Karpas-422 (cell line): ENCODE data around the gene NSF. TPM values are rescaled to one million over a fixed set of nuclear protein-coding genes. Genes with fewer than 3 reads are reported as not detected.
"Not testable (repeated sequence)": the region's sequence is repeated elsewhere in the genome, so short reads cannot be mapped to it uniquely, and the experiment has no call there.

Experiments used
- DNase-seq: peaks from one replicate; pipeline ENCODE4 v3.0.0-alpha.2; 2015
- H2AFZ ChIP-seq: fragments of 200-600 bp; sonication (generic); 2 replicates; pipeline ENCODE4 v1.6.1; 2014; ENCODE audit warnings: antibody characterized with exemption, low read length, mixed read lengths
- H3K27ac ChIP-seq: fragments of 200-600 bp; sonication (generic); 2 replicates; pipeline ENCODE4 v1.5.1; 2014; ENCODE audit warnings: mild to moderate bottlenecking, low read length, moderate library complexity
- H3K27me3 ChIP-seq: fragments of 200-600 bp; sonication (generic); 2 replicates; pipeline ENCODE4 v1.6.1; 2014; ENCODE audit warnings: low read length, mixed read lengths
- H3K36me3 ChIP-seq: fragments of 200-600 bp; sonication (generic); 2 replicates; pipeline ENCODE4 v1.6.1; 2014; ENCODE audit warnings: low read length, mixed read lengths; ENCODE audit not compliant: insufficient read depth
- H3K4me1 ChIP-seq: fragments of 200-600 bp; sonication (generic); 2 replicates; pipeline ENCODE4 v1.6.1; 2014; ENCODE audit warnings: mild to moderate bottlenecking, low read length, mixed read lengths
- H3K4me2 ChIP-seq: fragments of 200-600 bp; sonication (generic); 2 replicates; pipeline ENCODE4 v1.6.1; 2014; ENCODE audit warnings: low read length, low read depth, mild to moderate bottlenecking; ENCODE audit not compliant: poor library complexity, severe bottlenecking
- H3K4me3 ChIP-seq: fragments of 200-600 bp; sonication (generic); 2 replicates; pipeline ENCODE4 v1.5.1; 2014; ENCODE audit warnings: mild to moderate bottlenecking, antibody characterized with exemption, low read length, mixed read lengths
- H3K79me2 ChIP-seq: fragments of 200-600 bp; sonication (generic); 2 replicates; pipeline ENCODE4 v1.6.1; 2014; ENCODE audit warnings: mild to moderate bottlenecking, low read length, mixed read lengths
- H3K9ac ChIP-seq: fragments of 200-600 bp; sonication (generic); 2 replicates; pipeline ENCODE4 v1.6.0; 2014; ENCODE audit warnings: low read length
- H3K9me2 ChIP-seq: fragments of 200-600 bp; sonication (generic), shearing (Covaris generic); replicated peaks from 2 replicates; pipeline ENCODE4 v1.6.0; 2014; ENCODE audit warnings: mild to moderate bottlenecking, low read length, moderate library complexity; ENCODE audit not compliant: insufficient read depth
- H3K9me3 ChIP-seq: fragments of 300-700, 200-600 bp; sonication (generic); 2 replicates; pipeline ENCODE4 v1.6.1; 2014; ENCODE audit warnings: low read length, mixed read lengths
- H4K20me1 ChIP-seq: fragments of 200-600 bp; sonication (generic); 2 replicates; pipeline ENCODE4 v1.6.1; 2014; ENCODE audit warnings: mild to moderate bottlenecking, antibody characterized with exemption, low read length, low read depth; ENCODE audit not compliant: insufficient read depth
- total RNA-seq: library from RNA; depleted of rRNA; stranded (reverse); fragments of >200 nt; shearing (Covaris generic); gene quantifications from 2 replicates; pipeline ENCODE4 v1.2.3, GENCODE V29; 2014; ENCODE audit warnings: low replicate concordance

The NSF gene
- total RNA-seq, 1 experiment from 2014 or later: 31.8 TPM

DNA sequence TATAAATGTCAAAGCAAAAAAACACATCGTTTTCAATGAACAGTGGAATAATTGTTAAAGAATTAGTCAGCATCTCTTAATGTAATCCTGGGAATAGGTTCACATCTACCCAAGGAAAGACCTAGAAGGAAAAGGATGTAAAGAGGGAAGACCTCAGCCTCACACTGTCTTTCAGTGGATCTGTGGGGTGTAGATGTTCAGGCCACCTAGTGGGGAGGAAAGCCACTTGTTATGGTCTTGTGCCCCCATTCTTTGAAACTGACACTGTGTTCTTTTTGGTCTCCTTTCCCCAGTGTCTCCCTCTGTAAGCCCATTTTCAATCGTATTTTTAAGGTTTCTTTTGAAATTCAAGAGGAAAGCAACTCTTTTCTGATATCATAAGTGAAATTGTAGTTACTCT, 56.8 kb downstream of the NSF start:
- not testable (repeated sequence) for H3K4me3 ChIP-seq, H3K9me3 ChIP-seq, H3K27me3 ChIP-seq, DNase-seq, H3K9ac ChIP-seq, H3K4me2 ChIP-seq, H4K20me1 ChIP-seq, H2AFZ ChIP-seq, H3K9me2 ChIP-seq, H3K27ac ChIP-seq, H3K36me3 ChIP-seq, H3K79me2 ChIP-seq, H3K4me1 ChIP-seq

DNA sequence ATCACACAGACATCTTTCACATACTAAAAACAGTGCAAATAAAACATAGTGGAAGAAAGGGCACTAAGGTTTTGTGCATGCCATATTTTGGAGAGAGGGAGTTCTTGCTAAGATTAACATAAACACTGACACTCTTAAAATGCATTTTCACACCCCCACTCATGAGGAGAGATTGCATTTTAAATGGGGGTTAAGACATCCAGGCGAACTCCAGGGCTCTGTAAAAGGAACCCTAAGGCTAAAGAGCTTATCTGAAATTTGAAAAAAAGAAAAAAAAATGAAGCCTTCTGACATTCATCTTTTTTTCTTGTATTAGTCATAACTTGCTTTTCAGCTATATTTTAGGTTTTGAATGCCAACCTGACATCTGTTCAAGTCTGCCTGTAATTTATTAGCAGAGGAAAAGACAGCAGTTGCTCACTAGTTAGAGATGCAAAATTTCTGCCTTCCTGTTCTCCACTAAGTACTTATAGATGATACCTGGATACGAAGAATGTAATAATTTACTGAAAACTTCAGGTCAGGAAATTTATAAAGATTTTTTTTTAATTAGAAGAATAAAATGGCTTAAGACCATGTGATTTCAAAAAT, 57.3 kb downstream of the NSF start:
- not testable (repeated sequence) for H3K4me3 ChIP-seq, H3K9ac ChIP-seq, H4K20me1 ChIP-seq, H2AFZ ChIP-seq, H3K36me3 ChIP-seq, H3K27ac ChIP-seq, H3K4me2 ChIP-seq, H3K4me1 ChIP-seq, H3K9me3 ChIP-seq, H3K9me2 ChIP-seq, DNase-seq, H3K79me2 ChIP-seq, H3K27me3 ChIP-seq

DNA sequence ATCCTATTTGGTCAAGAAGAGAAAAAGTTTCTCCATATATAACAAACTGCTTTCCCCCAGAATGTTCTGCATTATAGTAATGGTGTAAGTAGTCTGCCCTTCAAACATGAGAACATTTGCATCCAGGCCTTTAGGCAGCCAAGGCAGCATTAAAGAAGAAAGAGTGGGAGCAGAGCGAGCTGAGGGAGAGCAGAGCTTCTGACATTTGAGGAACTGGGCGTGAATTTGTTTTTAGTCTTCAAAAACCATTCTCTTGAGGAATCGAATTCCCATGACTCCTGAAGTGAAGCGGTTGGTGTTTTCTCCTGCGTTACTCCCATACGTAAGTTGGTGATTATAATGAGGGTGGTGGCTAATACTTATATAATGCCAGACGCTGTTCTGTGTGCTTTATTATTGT, 58.8 kb downstream of the NSF start:
- H3K4me2 ChIP-seq, H3K9ac ChIP-seq, H3K27ac ChIP-seq, H3K9me3 ChIP-seq, H3K4me3 ChIP-seq, H4K20me1 ChIP-seq, H3K9me2 ChIP-seq, H2AFZ ChIP-seq, H3K79me2 ChIP-seq, DNase-seq, H3K4me1 ChIP-seq, H3K36me3 ChIP-seq, H3K27me3 ChIP-seq: not testable (repeated sequence)

DNA sequence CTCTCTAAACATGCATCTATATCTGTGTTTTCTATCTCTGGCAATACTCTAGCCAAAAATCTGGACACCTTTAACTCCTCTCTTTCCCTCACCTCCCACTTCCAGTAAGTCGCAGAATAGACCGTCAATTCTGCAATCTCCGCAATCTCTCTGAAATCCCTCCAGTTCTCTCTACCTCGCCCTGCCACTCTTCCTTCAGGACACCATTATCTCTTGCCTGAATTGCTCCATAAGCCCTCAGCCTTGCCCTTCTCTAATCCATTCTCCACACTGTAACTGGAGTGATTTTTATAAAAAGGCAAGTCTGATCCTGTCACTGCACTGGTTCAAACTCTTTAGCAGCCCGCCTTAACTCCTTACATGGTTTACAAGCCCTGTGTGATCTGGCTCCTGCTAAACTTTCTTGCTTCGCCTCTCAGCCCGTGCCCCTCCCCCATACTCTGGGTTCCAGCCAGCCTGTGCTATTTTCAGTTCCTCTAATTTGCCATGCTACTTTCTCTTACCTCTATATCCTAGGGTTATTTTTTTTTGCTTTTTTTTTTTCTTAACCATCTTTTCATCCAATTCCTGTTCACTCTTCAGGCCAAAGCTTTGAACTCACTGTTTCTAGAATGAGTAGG, 61.7 kb downstream of the NSF start:
- H3K4me1 ChIP-seq, H3K27ac ChIP-seq, H3K36me3 ChIP-seq, H3K9ac ChIP-seq, H2AFZ ChIP-seq, H3K4me2 ChIP-seq, DNase-seq, H3K27me3 ChIP-seq, H3K9me3 ChIP-seq, H3K4me3 ChIP-seq, H4K20me1 ChIP-seq, H3K79me2 ChIP-seq, H3K9me2 ChIP-seq: not testable (repeated sequence)

DNA sequence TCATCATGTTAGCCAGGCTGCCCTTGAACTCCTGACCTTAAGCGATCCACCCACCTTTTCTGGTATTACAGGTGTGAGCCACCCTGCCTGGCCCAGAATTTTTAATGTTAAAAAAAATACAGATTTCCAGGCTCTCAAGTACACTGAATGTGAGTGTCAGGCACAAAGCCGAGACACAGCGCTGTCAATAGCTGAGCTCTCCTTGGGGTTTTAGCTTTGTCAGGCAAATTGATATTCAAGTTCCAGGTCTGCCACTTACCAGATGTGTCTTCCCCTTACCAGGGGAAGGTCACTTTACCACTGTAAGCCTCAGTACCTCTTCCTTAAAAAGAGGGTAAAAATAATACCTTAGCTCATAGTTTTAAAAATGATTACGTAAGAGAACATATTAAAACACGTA, 67.8 kb downstream of the NSF start:
- H3K4me1 ChIP-seq, H3K4me2 ChIP-seq, DNase-seq, H3K36me3 ChIP-seq, H3K79me2 ChIP-seq, H3K27me3 ChIP-seq, H3K9me3 ChIP-seq, H3K4me3 ChIP-seq, H3K27ac ChIP-seq, H3K9ac ChIP-seq, H4K20me1 ChIP-seq, H2AFZ ChIP-seq, H3K9me2 ChIP-seq: not testable (repeated sequence)

DNA sequence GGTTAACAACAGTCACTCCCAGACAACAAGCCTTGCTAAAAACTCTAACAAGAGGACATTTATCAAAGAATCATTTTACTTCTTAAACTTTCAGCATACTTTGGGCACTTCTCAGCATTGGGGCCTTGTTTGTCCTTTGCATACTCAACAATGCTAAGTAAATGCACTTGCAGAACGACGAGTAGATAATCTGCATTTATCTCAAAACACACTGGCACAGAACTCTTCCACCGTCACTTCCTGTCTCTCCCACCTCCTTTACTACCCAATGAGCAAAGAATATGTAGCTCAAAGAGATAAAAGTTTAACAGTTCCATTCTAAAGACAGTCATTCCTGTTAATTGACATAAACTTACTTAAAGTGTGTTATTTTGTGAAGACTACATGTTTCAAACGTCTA, 69.2 kb downstream of the NSF start:
- not testable (repeated sequence) for H3K27ac ChIP-seq, H3K36me3 ChIP-seq, H2AFZ ChIP-seq, H3K79me2 ChIP-seq, H3K4me3 ChIP-seq, H4K20me1 ChIP-seq, DNase-seq, H3K4me2 ChIP-seq, H3K9ac ChIP-seq, H3K4me1 ChIP-seq, H3K9me3 ChIP-seq, H3K27me3 ChIP-seq, H3K9me2 ChIP-seq

DNA sequence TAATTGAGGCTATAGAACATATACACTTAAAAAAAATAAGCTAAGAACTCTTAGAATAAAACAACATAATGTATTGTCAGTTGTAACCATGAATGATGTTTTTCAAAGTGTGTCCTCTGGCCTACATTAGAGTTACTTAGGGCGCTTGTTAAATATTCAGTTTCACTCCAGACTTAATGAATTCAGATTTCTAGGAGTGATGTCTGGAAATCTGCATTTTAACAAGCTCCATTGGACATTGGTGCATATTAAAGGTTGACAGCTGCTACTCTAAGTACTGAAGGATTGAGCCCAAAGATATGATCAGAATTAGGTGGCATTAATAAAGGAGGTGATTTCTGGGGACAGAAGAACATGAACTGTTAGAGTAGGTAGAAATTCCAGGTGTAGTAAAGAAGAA, 72.7 kb downstream of the NSF start:
- not testable (repeated sequence) for H4K20me1 ChIP-seq, H3K27ac ChIP-seq, H3K36me3 ChIP-seq, H2AFZ ChIP-seq, H3K27me3 ChIP-seq, H3K9me2 ChIP-seq, H3K9me3 ChIP-seq, DNase-seq, H3K9ac ChIP-seq, H3K4me3 ChIP-seq, H3K4me2 ChIP-seq, H3K4me1 ChIP-seq, H3K79me2 ChIP-seq

DNA sequence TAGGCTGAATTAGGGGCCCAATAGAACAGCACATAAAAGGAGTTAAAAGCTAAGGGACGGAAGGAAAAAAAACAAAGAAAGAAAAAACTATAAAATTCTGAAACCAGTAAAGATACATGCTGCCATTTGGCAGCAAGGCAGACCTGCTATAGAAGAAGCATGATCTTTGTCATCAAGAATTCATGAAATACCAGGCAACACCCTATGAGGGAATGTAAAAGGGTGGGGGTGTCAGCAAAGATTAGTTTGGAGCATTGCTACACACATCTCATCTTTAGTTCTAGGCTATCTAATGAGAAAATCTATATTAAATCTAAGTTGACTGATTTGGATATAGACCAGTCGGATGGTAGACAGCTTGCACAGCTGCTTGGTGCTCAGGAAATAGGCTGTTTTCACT, 73.1 kb downstream of the NSF start:
- H3K79me2 ChIP-seq, H3K27ac ChIP-seq, H3K27me3 ChIP-seq, H3K9me2 ChIP-seq, H3K4me3 ChIP-seq, H3K36me3 ChIP-seq, H2AFZ ChIP-seq, H3K4me2 ChIP-seq, H3K9me3 ChIP-seq, DNase-seq, H3K9ac ChIP-seq, H4K20me1 ChIP-seq, H3K4me1 ChIP-seq: not testable (repeated sequence)

DNA sequence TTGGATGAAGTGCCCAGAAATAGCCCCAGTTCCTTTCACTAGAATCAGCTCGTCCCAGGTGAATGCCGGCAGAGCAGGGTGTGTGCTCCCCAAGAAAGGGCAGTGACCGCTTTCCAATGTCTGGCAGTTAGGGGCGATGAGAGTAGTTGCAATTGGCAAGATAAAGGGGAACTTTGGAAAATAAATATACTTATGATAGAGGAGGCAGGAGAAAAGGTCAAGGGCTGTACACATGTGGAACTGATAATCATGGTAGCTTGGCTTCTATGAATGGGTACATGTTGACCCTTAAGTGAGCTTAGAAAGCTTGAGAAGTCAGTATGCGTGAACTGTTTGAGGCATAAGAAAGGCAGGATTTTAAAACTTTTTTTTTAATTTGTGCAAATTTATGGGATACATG, 75.5 kb downstream of the NSF start:
- H2AFZ ChIP-seq, H3K79me2 ChIP-seq, H3K4me2 ChIP-seq, H3K27ac ChIP-seq, H3K4me1 ChIP-seq, H3K9ac ChIP-seq, H3K9me2 ChIP-seq, H3K27me3 ChIP-seq, DNase-seq, H3K4me3 ChIP-seq, H3K9me3 ChIP-seq, H3K36me3 ChIP-seq, H4K20me1 ChIP-seq: not testable (repeated sequence)
